Liver (tissue), 9 donors: ENCODE results near the gene RBL2. TPM values are rescaled to one million over a fixed set of nuclear protein-coding genes. Genes with fewer than 3 reads are reported as not detected.

Experiments
- DNase-seq: peaks from one replicate; pipeline ENCODE4 v3.0.0-alpha.2; 2017; ENCODE audit warnings: low spot score
- H3K27ac ChIP-seq, 2 donors: one replicate each; pipeline ENCODE4 v1.7.0; 2013; ENCODE audit warnings: inconsistent platforms in 2 of 2, low read length in 2 of 2, control low read depth in 1 of 2, low read depth in 1 of 2, mild to moderate bottlenecking in 1 of 2
- H3K27me3 ChIP-seq, 4 donors: one replicate each; pipeline versions ENCODE4 v1.6.1 to v1.7.0; 2013; ENCODE audit warnings: low read length in 3 of 4, inconsistent platforms in 1 of 4, mild to moderate bottlenecking in 1 of 4, moderate library complexity in 1 of 4; ENCODE audit not compliant: control insufficient read depth in 4 of 4, insufficient read depth in 4 of 4
- H3K36me3 ChIP-seq, 4 donors: one replicate each; pipeline versions ENCODE4 v1.6.1 to v1.7.0; 2013; ENCODE audit warnings: low read length in 3 of 4, mild to moderate bottlenecking in 3 of 4, low read depth in 1 of 4, moderate library complexity in 1 of 4; ENCODE audit not compliant: control insufficient read depth in 4 of 4, insufficient read depth in 3 of 4
- H3K4me1 ChIP-seq, 4 donors: one replicate each; pipeline versions ENCODE4 v1.6.1 to v1.7.0; 2013; ENCODE audit warnings: low read length in 3 of 4, mild to moderate bottlenecking in 3 of 4, moderate library complexity in 1 of 4; ENCODE audit not compliant: control insufficient read depth in 4 of 4, insufficient read depth in 4 of 4
- H3K4me3 ChIP-seq, 3 donors: one replicate each; pipeline versions ENCODE4 v1.6.1 to v1.7.0; 2013; ENCODE audit warnings: low read length in 3 of 3, control low read depth in 1 of 3, low read depth in 1 of 3, mild to moderate bottlenecking in 1 of 3
- H3K9ac ChIP-seq, 2 donors: one replicate each; pipeline ENCODE4 v1.7.0; 2013; ENCODE audit warnings: low read length in 2 of 2, mild to moderate bottlenecking in 2 of 2, moderate library complexity in 2 of 2, control low read depth in 1 of 2, low read depth in 1 of 2
- H3K9me3 ChIP-seq, 4 donors: one replicate each; pipeline versions ENCODE4 v1.6.1 to v1.7.0; 2013; ENCODE audit warnings: low read length in 3 of 4; ENCODE audit not compliant: control insufficient read depth in 4 of 4
- EGR1 ChIP-seq, 2 donors: IDR thresholded peaks; 2 replicates each; pipeline ENCODE4 v1.6.1; 2016 to 2018; ENCODE audit warnings: antibody characterized with exemption in 2 of 2, low read depth in 2 of 2
- FOXA1 ChIP-seq: IDR thresholded peaks from 2 replicates; pipeline ENCODE4 v1.6.1; 2016; ENCODE audit warnings: antibody characterized with exemption
- FOXA2 ChIP-seq: IDR thresholded peaks from 2 replicates; pipeline ENCODE4 v1.6.1; 2016; ENCODE audit warnings: antibody characterized with exemption
- GABPA ChIP-seq, 2 donors: IDR thresholded peaks in 1 of 2; conservative IDR thresholded peaks in 1 of 2; 2 replicates each; pipeline ENCODE4 v1.6.1; 2016; ENCODE audit warnings: antibody characterized with exemption in 2 of 2, mild to moderate bottlenecking in 1 of 2, moderate library complexity in 1 of 2
- HNF4A ChIP-seq, 2 donors: conservative IDR thresholded peaks; 2 replicates each; pipeline ENCODE4 v1.6.1; 2016; ENCODE audit warnings: antibody characterized with exemption in 2 of 2, mild to moderate bottlenecking in 2 of 2
- HNF4G ChIP-seq: IDR thresholded peaks from 2 replicates; pipeline ENCODE4 v1.6.1; 2016; ENCODE audit warnings: antibody characterized with exemption
- JUND ChIP-seq, 2 donors: IDR thresholded peaks; 2 replicates each; pipeline ENCODE4 v1.6.1; 2016; ENCODE audit warnings: antibody characterized with exemption in 2 of 2
- NR2F2 ChIP-seq: IDR thresholded peaks from 2 replicates; pipeline ENCODE4 v1.6.1; 2016; ENCODE audit warnings: antibody characterized with exemption
- RAD21 ChIP-seq, 2 donors: IDR thresholded peaks; 2 replicates each; pipeline ENCODE4 v1.6.1; 2016; ENCODE audit warnings: antibody characterized with exemption in 2 of 2, mild to moderate bottlenecking in 2 of 2
- RXRA ChIP-seq, 2 donors: IDR thresholded peaks; 2 replicates each; pipeline ENCODE4 v1.6.1; 2017 to 2018; ENCODE audit warnings: antibody characterized with exemption in 2 of 2, mild to moderate bottlenecking in 1 of 2
- SP1 ChIP-seq: IDR thresholded peaks from 2 replicates; pipeline ENCODE4 v1.6.1; 2018; ENCODE audit warnings: antibody characterized with exemption, mild to moderate bottlenecking
- TAF1 ChIP-seq: conservative IDR thresholded peaks from 2 replicates; pipeline ENCODE4 v1.6.1; 2016; ENCODE audit warnings: antibody characterized with exemption, mild to moderate bottlenecking
- YY1 ChIP-seq: IDR thresholded peaks from 2 replicates; pipeline ENCODE4 v1.6.1; 2016; ENCODE audit warnings: antibody characterized with exemption, mild to moderate bottlenecking
- WGBS: extraction: QIAGEN DNeasy Blood & Tissue Kit; methylation state at CpG from one replicate; pipeline ENCODE4 v1.1.7; 2013; 5-methylcytosine and 5-hydroxymethylcytosine counted together
- polyA plus RNA-seq, 2 donors: library from polyadenylated mRNA; stranded (reverse) in 1 of 2; unstranded in 1 of 2; fragments of 200-250 nt in 1 of 2; fragments of >200 nt in 1 of 2; fragmentation: Nextera tagmentation in 1 of 2; extraction: Ambion mirVana in 1 of 2; gene quantifications; one replicate each; pipeline versions ENCODE4 v1.2.1 to v1.2.3, GENCODE V29; 2013 to 2015
- total RNA-seq, 2 donors: library from RNA; depleted of rRNA; stranded (reverse); fragments of >200 nt; gene quantifications; one replicate each; pipeline ENCODE4 v1.2.3, GENCODE V29; 2014
- TF ChIP-seq, protein P1 (sequence below): IDR thresholded peaks from 2 replicates; pipeline ENCODE4 v1.6.1; 2016; ENCODE audit warnings: antibody characterized with exemption
- TF ChIP-seq, protein P2 (sequence below): fragments of 150-350 bp; IDR thresholded peaks from 2 replicates; pipeline ENCODE4 v1.5.1; 2017; ENCODE audit warnings: improper control_type of control experiment, low read depth, low read length; ENCODE audit not compliant: missing input control
- TF ChIP-seq, protein P3 (sequence below): IDR thresholded peaks from 2 replicates; pipeline ENCODE4 v1.6.1; 2016; ENCODE audit warnings: antibody characterized with exemption, mild to moderate bottlenecking
- TF ChIP-seq, protein P4 (sequence below): IDR thresholded peaks from 2 replicates; pipeline ENCODE4 v1.6.1; 2016; ENCODE audit warnings: antibody characterized with exemption
- TF ChIP-seq, protein P5 (sequence below): IDR thresholded peaks from 2 replicates; pipeline ENCODE4 v1.6.1; 2016; ENCODE audit warnings: antibody characterized with exemption
- donor health status: healthy.
- donor health status: healthy.
- donor health status: healthy.
- donor health status: healthy.
- donor health status: healthy.

RBL2 gene
- total and polyA plus RNA-seq, 4 donors = 19.2 to 64.3 (median 28.4) TPM

DNA sequence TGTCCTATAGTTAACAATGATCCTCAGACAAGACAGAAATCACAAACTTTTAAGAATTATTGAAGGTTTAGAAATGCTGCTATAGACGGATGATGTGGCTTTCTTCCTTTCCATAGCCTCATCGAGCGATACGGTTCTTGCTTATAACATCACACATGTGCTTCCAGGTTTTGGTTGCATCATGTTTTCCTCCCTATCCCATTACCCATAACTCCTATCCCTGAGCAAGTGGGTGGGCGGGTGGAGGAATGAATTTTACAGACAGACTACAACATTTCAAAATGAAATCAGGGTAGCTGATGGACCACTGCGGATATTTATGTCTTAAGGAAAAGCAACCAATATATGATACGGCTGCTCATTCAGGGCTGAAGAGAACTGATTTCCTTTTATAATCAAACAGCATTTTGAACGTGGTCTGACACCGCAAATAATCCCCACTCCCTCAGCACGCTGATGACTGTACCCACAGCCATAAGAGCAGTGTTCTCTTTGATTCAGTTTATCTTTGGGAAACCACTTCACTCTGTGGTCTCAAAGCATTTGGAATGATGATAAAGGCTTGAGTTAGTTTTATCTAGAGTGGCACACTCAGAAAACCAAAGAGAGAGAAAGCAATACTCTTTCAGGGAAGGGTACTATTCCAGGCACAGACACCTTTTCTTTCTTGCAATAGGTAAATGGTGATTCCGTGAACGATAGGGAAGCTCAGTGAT lies 73.4 kb downstream of the RBL2 start:
- Histone ChIP-seq H3K4me3 (no peak overlapping the region), H3K27me3 (no peaks in the 10 kb centered on the region), H3K9ac (no peak overlapping the region), H3K9me3 (no peaks in the 10 kb centered on the region), H3K4me1 (peaks cover 12 to 46% (median 39%) of the 10 kb centered on the region in 4 donors), H3K27ac (no peak overlapping the region), H3K36me3 (no peaks in the 10 kb centered on the region)
- 88% methylated on average over 12 of the region's 12 CpGs for WGBS
- no peak for TF ChIP-seq NR2F2
- no peak for TF ChIP-seq RXRA (IDR thresholded peaks at IDR 0.05)
- no peak for TF ChIP-seq RAD21 (IDR thresholded peaks at IDR 0.05)
- no peak for DNase-seq

DNA sequence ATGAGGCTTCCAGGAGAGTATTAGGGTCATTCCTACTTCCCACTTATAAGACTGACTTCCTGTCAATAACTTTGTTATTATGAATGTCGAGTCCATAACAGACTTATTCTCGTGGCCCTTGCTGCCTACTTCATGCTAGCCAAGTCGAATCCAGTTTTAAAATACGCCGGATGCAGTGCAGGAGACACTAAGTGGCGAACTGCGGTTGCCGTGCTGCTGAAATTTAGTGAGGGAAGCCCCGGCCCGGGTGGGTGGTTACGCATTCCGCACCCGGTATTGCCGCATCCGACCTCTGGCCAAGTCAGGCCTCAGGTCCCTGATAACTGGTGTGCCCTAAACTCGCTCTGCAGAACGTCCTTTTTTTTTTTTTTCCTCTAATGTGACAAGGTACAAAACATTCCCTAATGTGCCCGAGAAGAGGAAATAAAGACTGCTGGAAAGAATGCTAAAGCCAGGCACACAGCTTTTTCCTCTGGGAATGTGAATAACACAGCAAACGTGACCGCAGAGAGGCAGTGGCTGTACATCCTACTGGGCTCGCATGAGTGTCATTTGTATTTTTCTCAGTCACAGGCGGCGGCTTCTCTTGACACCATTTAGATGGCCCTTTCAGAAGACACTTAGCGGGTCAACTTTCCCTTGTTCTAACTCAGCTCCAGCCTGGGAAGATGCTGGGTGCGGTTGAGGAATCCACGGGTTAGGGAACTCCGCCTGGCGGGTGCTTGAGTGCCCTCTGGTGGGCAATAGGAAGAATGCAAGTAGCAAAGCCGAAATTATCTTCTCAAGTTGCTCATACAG lies 75.8 kb downstream of the RBL2 start:
- DNase-seq = peak; percentile 60
- TF ChIP-seq RXRA (IDR thresholded peaks at IDR 0.05) = peak; percentile 13 to 77
- no peak for TF ChIP-seq FOXA1
- peak in 1 of 2 donors; percentile 60 for TF ChIP-seq JUND (IDR thresholded peaks at IDR 0.05)
- peak; percentile 20 for TF ChIP-seq FOXA2
- TF ChIP-seq SP1 = peak; percentile 83
- peak; percentile 19 for TF ChIP-seq TAF1
- no peak for TF ChIP-seq EGR1 (IDR thresholded peaks at IDR 0.05; ENCODE audit: low read depth in 2 of 2)
- peak; percentile 91 to 95 for TF ChIP-seq RAD21 (IDR thresholded peaks at IDR 0.05)
- TF ChIP-seq, protein P1, sequence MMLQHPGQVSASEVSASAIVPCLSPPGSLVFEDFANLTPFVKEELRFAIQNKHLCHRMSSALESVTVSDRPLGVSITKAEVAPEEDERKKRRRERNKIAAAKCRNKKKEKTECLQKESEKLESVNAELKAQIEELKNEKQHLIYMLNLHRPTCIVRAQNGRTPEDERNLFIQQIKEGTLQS = peak; percentile 74
- TF ChIP-seq, protein P2, sequence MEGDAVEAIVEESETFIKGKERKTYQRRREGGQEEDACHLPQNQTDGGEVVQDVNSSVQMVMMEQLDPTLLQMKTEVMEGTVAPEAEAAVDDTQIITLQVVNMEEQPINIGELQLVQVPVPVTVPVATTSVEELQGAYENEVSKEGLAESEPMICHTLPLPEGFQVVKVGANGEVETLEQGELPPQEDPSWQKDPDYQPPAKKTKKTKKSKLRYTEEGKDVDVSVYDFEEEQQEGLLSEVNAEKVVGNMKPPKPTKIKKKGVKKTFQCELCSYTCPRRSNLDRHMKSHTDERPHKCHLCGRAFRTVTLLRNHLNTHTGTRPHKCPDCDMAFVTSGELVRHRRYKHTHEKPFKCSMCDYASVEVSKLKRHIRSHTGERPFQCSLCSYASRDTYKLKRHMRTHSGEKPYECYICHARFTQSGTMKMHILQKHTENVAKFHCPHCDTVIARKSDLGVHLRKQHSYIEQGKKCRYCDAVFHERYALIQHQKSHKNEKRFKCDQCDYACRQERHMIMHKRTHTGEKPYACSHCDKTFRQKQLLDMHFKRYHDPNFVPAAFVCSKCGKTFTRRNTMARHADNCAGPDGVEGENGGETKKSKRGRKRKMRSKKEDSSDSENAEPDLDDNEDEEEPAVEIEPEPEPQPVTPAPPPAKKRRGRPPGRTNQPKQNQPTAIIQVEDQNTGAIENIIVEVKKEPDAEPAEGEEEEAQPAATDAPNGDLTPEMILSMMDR = peak; percentile 95
- TF ChIP-seq, protein P3, sequence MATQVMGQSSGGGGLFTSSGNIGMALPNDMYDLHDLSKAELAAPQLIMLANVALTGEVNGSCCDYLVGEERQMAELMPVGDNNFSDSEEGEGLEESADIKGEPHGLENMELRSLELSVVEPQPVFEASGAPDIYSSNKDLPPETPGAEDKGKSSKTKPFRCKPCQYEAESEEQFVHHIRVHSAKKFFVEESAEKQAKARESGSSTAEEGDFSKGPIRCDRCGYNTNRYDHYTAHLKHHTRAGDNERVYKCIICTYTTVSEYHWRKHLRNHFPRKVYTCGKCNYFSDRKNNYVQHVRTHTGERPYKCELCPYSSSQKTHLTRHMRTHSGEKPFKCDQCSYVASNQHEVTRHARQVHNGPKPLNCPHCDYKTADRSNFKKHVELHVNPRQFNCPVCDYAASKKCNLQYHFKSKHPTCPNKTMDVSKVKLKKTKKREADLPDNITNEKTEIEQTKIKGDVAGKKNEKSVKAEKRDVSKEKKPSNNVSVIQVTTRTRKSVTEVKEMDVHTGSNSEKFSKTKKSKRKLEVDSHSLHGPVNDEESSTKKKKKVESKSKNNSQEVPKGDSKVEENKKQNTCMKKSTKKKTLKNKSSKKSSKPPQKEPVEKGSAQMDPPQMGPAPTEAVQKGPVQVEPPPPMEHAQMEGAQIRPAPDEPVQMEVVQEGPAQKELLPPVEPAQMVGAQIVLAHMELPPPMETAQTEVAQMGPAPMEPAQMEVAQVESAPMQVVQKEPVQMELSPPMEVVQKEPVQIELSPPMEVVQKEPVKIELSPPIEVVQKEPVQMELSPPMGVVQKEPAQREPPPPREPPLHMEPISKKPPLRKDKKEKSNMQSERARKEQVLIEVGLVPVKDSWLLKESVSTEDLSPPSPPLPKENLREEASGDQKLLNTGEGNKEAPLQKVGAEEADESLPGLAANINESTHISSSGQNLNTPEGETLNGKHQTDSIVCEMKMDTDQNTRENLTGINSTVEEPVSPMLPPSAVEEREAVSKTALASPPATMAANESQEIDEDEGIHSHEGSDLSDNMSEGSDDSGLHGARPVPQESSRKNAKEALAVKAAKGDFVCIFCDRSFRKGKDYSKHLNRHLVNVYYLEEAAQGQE = peak; percentile 76
- peak; percentile 60 for TF ChIP-seq YY1
- TF ChIP-seq HNF4G = peak; percentile 20
- TF ChIP-seq, protein P4, sequence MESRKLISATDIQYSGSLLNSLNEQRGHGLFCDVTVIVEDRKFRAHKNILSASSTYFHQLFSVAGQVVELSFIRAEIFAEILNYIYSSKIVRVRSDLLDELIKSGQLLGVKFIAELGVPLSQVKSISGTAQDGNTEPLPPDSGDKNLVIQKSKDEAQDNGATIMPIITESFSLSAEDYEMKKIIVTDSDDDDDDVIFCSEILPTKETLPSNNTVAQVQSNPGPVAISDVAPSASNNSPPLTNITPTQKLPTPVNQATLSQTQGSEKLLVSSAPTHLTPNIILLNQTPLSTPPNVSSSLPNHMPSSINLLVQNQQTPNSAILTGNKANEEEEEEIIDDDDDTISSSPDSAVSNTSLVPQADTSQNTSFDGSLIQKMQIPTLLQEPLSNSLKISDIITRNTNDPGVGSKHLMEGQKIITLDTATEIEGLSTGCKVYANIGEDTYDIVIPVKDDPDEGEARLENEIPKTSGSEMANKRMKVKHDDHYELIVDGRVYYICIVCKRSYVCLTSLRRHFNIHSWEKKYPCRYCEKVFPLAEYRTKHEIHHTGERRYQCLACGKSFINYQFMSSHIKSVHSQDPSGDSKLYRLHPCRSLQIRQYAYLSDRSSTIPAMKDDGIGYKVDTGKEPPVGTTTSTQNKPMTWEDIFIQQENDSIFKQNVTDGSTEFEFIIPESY = no peak
- TF ChIP-seq GABPA (IDR thresholded peaks at IDR 0.05 in 1 of 2, conservative IDR thresholded peaks at IDR 0.05 in 1 of 2) = peak in 1 of 2 donors; percentile 37
- TF ChIP-seq, protein P5, sequence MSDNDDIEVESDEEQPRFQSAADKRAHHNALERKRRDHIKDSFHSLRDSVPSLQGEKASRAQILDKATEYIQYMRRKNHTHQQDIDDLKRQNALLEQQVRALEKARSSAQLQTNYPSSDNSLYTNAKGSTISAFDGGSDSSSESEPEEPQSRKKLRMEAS = peak; percentile 78
- peak; percentile 63 to 85 for TF ChIP-seq HNF4A (conservative IDR thresholded peaks at IDR 0.05)
- peak; percentile 20 for TF ChIP-seq NR2F2
- 16% methylated on average over 29 of the region's 29 CpGs for WGBS
- Histone ChIP-seq H3K9ac (peak overlapping the region; percentile 4 to 33), H3K4me3 (peak overlapping the region in 2 of 3 donors; percentile 1 to 29), H3K36me3 (no peaks in the 10 kb centered on the region), H3K9me3 (no peaks in the 10 kb centered on the region), H3K27me3 (no peaks in the 10 kb centered on the region), H3K27ac (peak overlapping the region; percentile 87 to 95), H3K4me1 (peaks cover 7 to 37% (median 32%) of the 10 kb centered on the region in 4 donors)
